Fibroblast of villous mesenchyme (primary cell): ENCODE measurements around the gene IGFN1. TPM values are rescaled to one million over a fixed set of nuclear protein-coding genes. Genes with fewer than 3 reads are reported as not detected.

ENCODE experiments used
- DNase-seq: peaks from one replicate; pipeline ENCODE4 v3.0.0-alpha.2; 2010; ENCODE audit warnings: low read depth
- H3K4me3 ChIP-seq: 2 replicates; pipeline ENCODE4 v1.5.1; 2011; ENCODE audit warnings: low read depth, mild to moderate bottlenecking, low read length
- CTCF ChIP-seq: IDR thresholded peaks from 2 replicates; pipeline ENCODE4 v1.5.1; 2012; ENCODE audit warnings: low read depth, mild to moderate bottlenecking, low read length; ENCODE audit not compliant: insufficient read depth
- total RNA-seq: library from RNA; depleted of rRNA; stranded (reverse); fragments of >200 nt; gene quantifications from 2 replicates; pipeline ENCODE4 v1.2.3, GENCODE V29; 2012

The IGFN1 gene
- total RNA-seq, 1 donor: under 0.01 TPM

GRCh38 chr1:201240171-201240570 lies 49.5 kb downstream of the IGFN1 start:
- no peak for TF ChIP-seq CTCF
- H3K4me3 ChIP-seq: no peak overlapping the region
- DNase-seq: no peak

GRCh38 chr1:201241736-201242135 lies 51.1 kb downstream of the IGFN1 start:
- H3K4me3 ChIP-seq: no peak overlapping the region
- no peak for DNase-seq
- no peak for TF ChIP-seq CTCF

GRCh38 chr1:201245082-201245481 lies 54.5 kb downstream of the IGFN1 start:
- H3K4me3 ChIP-seq: no peak overlapping the region
- DNase-seq: no peak
- TF ChIP-seq CTCF: no peak

- DNase-seq: no peak
- TF ChIP-seq CTCF: no peak
- H3K4me3 ChIP-seq: no peak overlapping the region
These were observed 58.3 kb downstream of the IGFN1 start for GRCh38 chr1:201248721-201249559.

GRCh38 chr1:201250326-201251011 lies 59.8 kb downstream of the IGFN1 start:
- TF ChIP-seq CTCF: no peak
- H3K4me3 ChIP-seq: no peak overlapping the region

GRCh38 chr1:201251411-201251810 lies 60.8 kb downstream of the IGFN1 start:
- no peak overlapping the region for H3K4me3 ChIP-seq
- no peak for TF ChIP-seq CTCF
- no peak for DNase-seq

More at GRCh38 chr1:201250326-201251011, 59.8 kb downstream of the IGFN1 start:
- DNase-seq: no peak
